IPS-11a (cell line): ENCODE measurements around the gene PTPN1.
"Not testable (repeated sequence)": the region's sequence is repeated elsewhere in the genome, so short reads cannot be mapped to it uniquely, and the experiment has no call there.

Experiments
- H3K4me3 ChIP-seq: one replicate; pipeline ENCODE4 v1.5.1; 2013; ENCODE audit warnings: low read depth, low read length, control low read depth

Gene PTPN1

DNA sequence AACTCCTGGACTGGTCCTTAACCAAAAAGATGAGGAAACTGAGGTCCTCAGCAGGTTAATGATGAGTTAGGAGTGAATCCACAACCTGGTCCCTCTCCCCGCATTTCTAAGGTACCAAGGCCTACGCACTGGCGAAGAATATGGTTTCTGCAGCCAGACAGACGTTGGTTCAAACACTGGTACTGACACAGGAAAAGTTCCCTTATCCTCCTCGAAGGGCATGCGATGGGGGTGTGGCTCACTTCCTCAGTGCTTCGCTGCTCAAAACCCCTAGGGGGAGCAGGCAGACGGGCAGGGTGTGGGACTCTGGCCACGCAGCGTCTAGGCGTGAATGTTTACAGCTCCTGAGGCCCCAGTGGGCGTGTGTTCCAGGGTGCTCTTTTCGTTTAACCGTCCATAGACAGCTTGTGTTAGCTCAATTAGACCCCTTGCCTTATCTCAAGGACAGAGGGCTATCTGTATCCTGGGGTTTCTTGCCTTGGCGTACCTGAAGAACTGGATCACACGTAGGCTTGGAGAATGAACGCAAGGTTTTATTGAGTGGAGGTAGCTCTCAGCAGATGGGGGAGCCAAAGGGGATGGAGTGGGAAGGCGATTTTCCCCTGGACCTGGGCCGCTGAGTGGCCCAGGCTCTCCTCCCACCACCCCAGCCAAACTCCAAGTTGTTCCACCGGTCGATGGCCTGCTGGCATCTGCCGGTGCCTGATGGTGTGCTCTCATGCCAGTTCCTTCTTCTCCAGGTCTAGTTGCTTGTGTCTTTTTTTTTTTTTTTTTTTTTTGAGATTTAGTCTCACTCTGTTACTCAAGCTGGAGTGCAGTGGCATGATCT is 31.8 kb upstream of the PTPN1 start:
- H3K4me3 ChIP-seq, result no peak overlapping the region

GRCh38 chr20:50481741-50482140 is 28.4 kb upstream of the PTPN1 start:
- no peak overlapping the region for H3K4me3 ChIP-seq

- H3K4me3 ChIP-seq, result no peak overlapping the region
Observed at GRCh38 chr20:50482396-50482981, 27.7 kb upstream of the PTPN1 start.

DNA sequence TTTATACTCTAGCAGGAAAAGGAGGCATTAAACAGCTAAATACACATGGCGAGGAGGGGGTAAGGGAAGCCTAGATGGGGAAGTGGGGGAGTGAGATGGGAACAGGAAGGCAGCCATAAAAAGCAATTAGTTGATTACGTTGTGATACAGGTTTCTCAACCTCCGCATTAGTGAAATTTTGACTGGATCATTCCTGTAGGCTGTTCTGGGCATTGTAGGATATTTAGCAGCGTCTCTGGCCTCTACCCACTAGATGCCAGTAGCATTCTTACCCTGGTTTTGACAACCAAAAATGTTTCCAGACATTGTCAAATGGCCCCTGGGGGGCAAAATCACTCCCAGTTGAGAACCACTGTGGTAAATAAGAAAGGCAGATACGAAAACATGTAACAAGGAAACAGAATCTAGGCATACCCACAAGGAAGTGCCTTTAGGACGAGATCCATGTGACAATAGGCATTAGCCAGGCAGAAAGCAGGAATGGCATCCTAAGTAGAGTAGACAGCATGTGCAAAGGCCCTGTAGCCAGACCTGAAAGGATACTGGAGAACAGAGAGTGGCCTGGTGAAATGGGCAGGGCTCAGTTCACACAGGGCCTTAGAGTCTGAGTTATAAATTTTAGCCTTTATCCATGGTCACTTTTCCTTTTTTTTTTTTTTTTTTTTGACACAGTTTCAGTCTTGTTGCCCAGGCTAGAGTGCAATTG is 25.8 kb upstream of the PTPN1 start:
- no peak overlapping the region for H3K4me3 ChIP-seq

DNA sequence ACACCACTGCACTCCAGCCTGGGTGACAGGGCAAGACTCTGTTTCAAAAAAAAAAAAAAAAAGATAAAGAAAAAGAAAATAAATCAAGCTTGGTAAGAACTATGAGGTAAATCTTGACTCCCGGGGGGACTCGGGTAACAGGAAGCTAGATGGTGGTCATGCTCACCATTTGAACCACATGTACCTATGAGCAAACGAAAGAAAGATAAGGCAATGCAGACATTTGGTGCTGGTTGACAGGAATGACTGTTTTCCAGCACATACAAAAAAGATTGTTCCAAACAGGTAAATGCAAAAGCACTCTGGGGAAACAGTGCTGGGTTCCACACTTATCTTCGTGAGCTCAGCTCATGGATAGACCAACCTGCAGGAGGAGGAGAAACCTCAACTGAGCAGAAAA is 22.8 kb upstream of the PTPN1 start:
- H3K4me3 ChIP-seq, result no peak overlapping the region

GRCh38 chr20:50488236-50488806 is 21.9 kb upstream of the PTPN1 start:
- H3K4me3 ChIP-seq, result no peak overlapping the region

DNA sequence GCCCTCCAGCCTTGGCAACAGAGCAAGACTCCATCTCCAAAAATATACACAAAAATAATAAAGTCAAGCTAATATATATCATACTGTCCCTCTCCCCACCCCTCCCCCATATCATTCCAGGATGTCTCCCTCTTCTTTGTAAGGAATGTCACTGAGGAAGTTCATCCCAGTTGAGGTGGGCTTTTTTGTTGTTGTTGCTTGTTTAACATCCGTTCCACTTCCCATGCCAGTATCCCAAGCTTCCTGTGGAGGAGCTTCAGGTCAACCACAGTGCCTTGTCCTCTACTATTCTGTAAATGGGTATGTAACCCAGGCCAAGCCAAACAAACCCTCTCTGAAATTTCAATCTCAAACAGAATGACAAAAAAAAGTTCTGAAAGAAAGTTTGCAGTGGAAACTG is 19.0 kb upstream of the PTPN1 start:
- no peak overlapping the region for H3K4me3 ChIP-seq

GRCh38 chr20:50491926-50492634 is 18.1 kb upstream of the PTPN1 start:
- H3K4me3 ChIP-seq, result no peak overlapping the region

- no peak overlapping the region for H3K4me3 ChIP-seq
Observed at GRCh38 chr20:50493881-50494253, 16.3 kb upstream of the PTPN1 start.

GRCh38 chr20:50494428-50494827 is 15.8 kb upstream of the PTPN1 start:
- H3K4me3 ChIP-seq, result no peak overlapping the region

DNA sequence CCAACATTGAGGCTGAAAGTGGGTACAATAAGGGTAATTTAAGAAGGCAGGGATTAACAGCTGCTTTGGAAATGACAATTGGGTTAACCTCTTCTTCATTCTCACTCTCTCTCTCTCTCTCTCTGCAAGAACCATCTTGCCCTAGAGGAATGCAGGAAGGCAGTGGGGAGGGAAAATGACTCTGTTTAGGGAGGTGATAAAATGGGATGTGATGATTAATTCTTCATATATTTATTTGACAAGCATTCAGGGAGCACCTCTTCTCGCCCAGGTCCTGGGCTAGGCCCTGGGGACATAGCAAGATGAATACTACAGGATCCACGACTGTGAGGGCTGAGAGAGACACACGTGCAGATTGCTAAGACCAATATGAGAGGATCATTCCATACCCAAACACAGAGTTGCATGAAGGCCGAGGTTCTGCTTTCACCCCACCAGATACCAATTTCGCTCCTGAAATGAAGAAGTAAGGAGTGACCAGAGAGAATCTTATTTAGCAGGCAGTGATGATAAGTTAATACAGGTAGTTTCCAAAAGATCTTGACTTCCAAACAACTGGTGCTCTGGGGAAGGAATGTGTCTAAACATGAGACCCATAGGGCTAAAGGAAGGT is 13.3 kb upstream of the PTPN1 start:
- no peak overlapping the region for H3K4me3 ChIP-seq

- no peak overlapping the region for H3K4me3 ChIP-seq
Observed at GRCh38 chr20:50498071-50498776, 12.0 kb upstream of the PTPN1 start.

DNA sequence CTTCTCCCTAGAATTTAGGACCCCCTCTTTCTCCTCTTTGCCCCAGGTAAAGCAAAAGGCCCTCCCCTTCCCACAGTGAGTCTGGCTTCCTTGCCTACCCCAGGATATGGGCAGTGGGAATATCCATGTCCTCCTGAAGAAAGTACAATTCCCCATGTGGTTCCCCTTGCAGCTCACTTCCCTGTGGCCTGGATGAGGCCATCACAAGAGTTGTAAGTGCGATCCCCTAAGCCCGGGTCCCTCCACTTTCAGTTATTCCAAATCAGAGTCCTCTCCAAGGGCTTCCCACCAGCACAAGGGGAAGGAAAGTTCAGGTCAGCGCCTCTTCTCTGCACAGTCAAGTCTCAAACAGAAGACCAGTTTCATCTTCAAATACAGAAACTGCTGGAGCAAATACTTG is 10.2 kb upstream of the PTPN1 start:
- H3K4me3 ChIP-seq, result no peak overlapping the region

GRCh38 chr20:50501972-50502745 is 8.0 kb upstream of the PTPN1 start:
- H3K4me3 ChIP-seq, result no peak overlapping the region

- no peak overlapping the region for H3K4me3 ChIP-seq
Observed at GRCh38 chr20:50504231-50504823, 5.9 kb upstream of the PTPN1 start.

DNA sequence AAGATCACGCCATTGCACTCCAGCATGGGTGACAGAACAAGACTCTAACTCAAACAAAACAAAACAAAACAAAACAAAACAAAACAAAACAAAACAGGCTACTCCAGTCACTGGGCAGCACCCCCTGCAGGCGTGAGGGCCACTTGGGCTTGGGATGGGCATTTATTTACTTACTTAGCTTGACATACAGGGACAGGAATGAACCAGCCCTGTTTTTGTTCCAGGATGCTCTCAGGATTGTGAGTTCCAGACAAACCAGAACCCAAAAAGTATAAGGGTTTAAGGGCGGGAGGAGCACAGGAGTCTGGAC is 4.0 kb upstream of the PTPN1 start:
- H3K4me3 ChIP-seq, result no peak overlapping the region

GRCh38 chr20:50507745-50508144 is 2.4 kb upstream of the PTPN1 start:
- H3K4me3 ChIP-seq, result not testable (repeated sequence)

DNA sequence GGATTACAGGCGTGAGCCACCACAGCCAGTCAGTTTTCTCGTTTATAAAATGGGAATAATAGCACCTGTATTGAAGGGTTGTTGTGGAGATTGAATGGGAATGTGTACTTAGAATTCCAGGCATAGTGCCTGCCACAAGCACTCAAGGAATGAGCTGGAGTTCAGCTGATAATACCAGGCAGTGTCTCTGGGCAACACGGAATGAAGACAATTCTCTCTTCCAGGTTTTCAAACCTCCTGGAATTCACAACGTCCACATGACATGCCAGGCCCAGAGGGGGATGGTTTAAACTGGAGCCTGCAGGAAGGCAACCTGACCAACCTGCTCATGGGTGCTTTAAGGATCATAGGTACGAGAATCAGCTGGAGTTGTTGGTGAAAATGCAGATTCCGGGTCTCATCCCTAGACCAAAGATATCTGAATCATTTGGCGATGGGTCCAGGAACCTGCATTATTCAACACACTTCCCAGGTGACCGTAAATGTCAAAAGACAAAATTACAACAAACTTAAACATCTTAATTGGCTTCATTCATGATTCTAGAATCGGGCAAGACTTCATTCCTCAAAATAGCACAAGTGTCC is 1.9 kb upstream of the PTPN1 start:
- no peak overlapping the region for H3K4me3 ChIP-seq
